Measurements from ENCODE around the gene ZNF775.

DNA sequence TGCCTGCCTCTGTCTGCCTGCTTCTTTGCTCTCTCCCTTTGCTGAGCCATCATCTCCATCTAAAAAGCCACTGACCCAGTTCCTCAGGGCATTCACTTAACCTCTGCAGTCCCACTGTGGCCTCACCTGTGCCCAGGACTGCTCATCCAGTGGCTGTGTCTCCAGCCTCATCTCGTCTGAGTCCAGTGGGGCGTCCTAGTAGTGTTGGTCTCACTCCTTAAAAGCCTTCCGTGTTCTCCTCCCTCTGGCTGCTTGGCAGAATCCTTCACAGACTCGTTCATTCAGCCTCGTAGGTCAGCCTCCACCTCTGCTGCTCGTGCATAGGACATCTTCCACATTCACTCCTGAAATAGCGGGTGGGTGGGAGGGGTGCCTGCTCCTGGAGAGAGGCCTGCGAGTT, 45.0 kb upstream of the ZNF775 start:
- TF ChIP-seq, protein P1, sequence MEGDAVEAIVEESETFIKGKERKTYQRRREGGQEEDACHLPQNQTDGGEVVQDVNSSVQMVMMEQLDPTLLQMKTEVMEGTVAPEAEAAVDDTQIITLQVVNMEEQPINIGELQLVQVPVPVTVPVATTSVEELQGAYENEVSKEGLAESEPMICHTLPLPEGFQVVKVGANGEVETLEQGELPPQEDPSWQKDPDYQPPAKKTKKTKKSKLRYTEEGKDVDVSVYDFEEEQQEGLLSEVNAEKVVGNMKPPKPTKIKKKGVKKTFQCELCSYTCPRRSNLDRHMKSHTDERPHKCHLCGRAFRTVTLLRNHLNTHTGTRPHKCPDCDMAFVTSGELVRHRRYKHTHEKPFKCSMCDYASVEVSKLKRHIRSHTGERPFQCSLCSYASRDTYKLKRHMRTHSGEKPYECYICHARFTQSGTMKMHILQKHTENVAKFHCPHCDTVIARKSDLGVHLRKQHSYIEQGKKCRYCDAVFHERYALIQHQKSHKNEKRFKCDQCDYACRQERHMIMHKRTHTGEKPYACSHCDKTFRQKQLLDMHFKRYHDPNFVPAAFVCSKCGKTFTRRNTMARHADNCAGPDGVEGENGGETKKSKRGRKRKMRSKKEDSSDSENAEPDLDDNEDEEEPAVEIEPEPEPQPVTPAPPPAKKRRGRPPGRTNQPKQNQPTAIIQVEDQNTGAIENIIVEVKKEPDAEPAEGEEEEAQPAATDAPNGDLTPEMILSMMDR (IDR thresholded peaks at IDR 0.05; ENCODE audit: borderline replicate concordance, extremely low read depth, low read length, poor library complexity, severe bottlenecking), result no peak
- no peak for TF ChIP-seq EZH2 (IDR thresholded peaks at IDR 0.05; ENCODE audit: borderline replicate concordance, low read depth, low read length, severe bottlenecking)

All from DND-41 (cell line).